OCI-LY7 (cell line): Measurements from ENCODE around the gene RNF150. TPM values are rescaled to one million over a fixed set of nuclear protein-coding genes. Genes with fewer than 3 reads are reported as not detected.

Experiments used
- BruUV-seq: library from RNA; stranded (reverse); fragments of 400-500 nt; replicated peaks from 2 replicates; lab custom pipeline; 2021; lab: Mats Ljungman, UMichigan
- CTCF ChIA-PET: fragments of 300-600 bp; sonication (Branson Sonifier 250); formaldehyde crosslinking; loops from one replicate; lab custom pipeline; 2022; ENCODE audit warnings: antibody characterized with exemption; ENCODE audit not compliant: unreplicated experiment; lab: Charles Lee
- POLR2A ChIA-PET: fragments of 300-600 bp; sonication (Branson Sonifier 250); formaldehyde crosslinking; loops from one replicate; lab custom pipeline; 2022; ENCODE audit warnings: antibody characterized with exemption; lab: Charles Lee
- DNase-seq: peaks from one replicate; pipeline ENCODE4 v3.0.0-alpha.2; 2015; ENCODE audit warnings: low spot score
- H2AFZ ChIP-seq: fragments of 200-600 bp; sonication (generic), shearing (Covaris generic); 2 replicates; pipeline ENCODE4 v1.6.1; 2014; ENCODE audit warnings: mild to moderate bottlenecking, antibody characterized with exemption, low read length, moderate library complexity
- H3K27ac ChIP-seq: fragments of 200-600 bp; sonication (generic); 2 replicates; pipeline ENCODE4 v1.5.1; 2014; ENCODE audit warnings: mixed run types, low read depth, mild to moderate bottlenecking, moderate library complexity, low read length, inconsistent platforms; ENCODE audit not compliant: poor library complexity, severe bottlenecking
- H3K36me3 ChIP-seq: fragments of 200-600 bp; sonication (generic); 2 replicates; pipeline ENCODE4 v1.6.1; 2014; ENCODE audit warnings: mild to moderate bottlenecking, antibody characterized with exemption, low read length, moderate library complexity, mixed read lengths; ENCODE audit not compliant: insufficient read depth
- H3K4me1 ChIP-seq: fragments of 200-600 bp; sonication (generic); 2 replicates; pipeline ENCODE4 v1.5.1; 2014; ENCODE audit warnings: mild to moderate bottlenecking, low read length; ENCODE audit not compliant: insufficient read depth, poor library complexity, severe bottlenecking
- H3K4me2 ChIP-seq: fragments of 200-600 bp; sonication (generic); 2 replicates; pipeline ENCODE4 v1.6.1; 2014; ENCODE audit warnings: mild to moderate bottlenecking, low read length
- H3K4me3 ChIP-seq: fragments of 200-600 bp; sonication (generic); 2 replicates; pipeline ENCODE4 v1.5.1; 2014; ENCODE audit warnings: mild to moderate bottlenecking, low read depth, low read length; ENCODE audit not compliant: poor library complexity, severe bottlenecking
- H3K79me2 ChIP-seq: fragments of 200-600 bp; sonication (generic); 2 replicates; pipeline ENCODE4 v1.6.1; 2016; ENCODE audit warnings: low read depth, mild to moderate bottlenecking, low read length, moderate library complexity, mixed read lengths; ENCODE audit not compliant: insufficient read depth
- H3K9me2 ChIP-seq: fragments of 200-600 bp; sonication (generic); 2 replicates; pipeline ENCODE4 v1.6.1; 2016; ENCODE audit warnings: mild to moderate bottlenecking, low read length, mixed read lengths; ENCODE audit not compliant: insufficient read depth
- H3K9me3 ChIP-seq: fragments of 200-600 bp; sonication (generic); 2 replicates; pipeline ENCODE4 v1.6.1; 2014; ENCODE audit warnings: mild to moderate bottlenecking, mixed run types, low read length, mixed read lengths
- H4K20me1 ChIP-seq: fragments of 200-600 bp; sonication (generic); 2 replicates; pipeline ENCODE4 v1.6.1; 2014; ENCODE audit warnings: mild to moderate bottlenecking, antibody characterized with exemption, low read length, moderate library complexity, mixed read lengths; ENCODE audit not compliant: insufficient read depth
- CTCF ChIP-seq: fragments of 200-600 bp; sonication (generic); conservative IDR thresholded peaks from 2 replicates; pipeline ENCODE4 v1.5.1; 2014; ENCODE audit warnings: mild to moderate bottlenecking, antibody characterized with exemption, low read length, moderate library complexity, mixed read lengths
- EZH2phosphoT487 ChIP-seq: fragments of 200-600 bp; sonication (generic); IDR thresholded peaks from 2 replicates; pipeline ENCODE4 v1.6.1; 2018; ENCODE audit warnings: low read depth, borderline replicate concordance, mild to moderate bottlenecking, mixed run types, antibody characterized with exemption, low read length, moderate library complexity, mixed read lengths
- intact Hi-C: fragments of 100-400 bp; cut with micrococcal nuclease; formaldehyde crosslinking; loops from one replicate; pipeline ENCODE4 v1.10.0; 2022; ENCODE audit not compliant: unreplicated experiment
- total RNA-seq, 2 experiments: library from RNA; depleted of rRNA in 1 of 2; stranded (reverse); fragments of >200 nt in 1 of 2; shearing (Covaris generic) in 1 of 2; gene quantifications; 2 replicates each; pipeline ENCODE4 v1.2.3, GENCODE V29; 2014 to 2022

RNF150 gene
- total RNA-seq, 2 experiments from 2014 or later, result not detected

DNA sequence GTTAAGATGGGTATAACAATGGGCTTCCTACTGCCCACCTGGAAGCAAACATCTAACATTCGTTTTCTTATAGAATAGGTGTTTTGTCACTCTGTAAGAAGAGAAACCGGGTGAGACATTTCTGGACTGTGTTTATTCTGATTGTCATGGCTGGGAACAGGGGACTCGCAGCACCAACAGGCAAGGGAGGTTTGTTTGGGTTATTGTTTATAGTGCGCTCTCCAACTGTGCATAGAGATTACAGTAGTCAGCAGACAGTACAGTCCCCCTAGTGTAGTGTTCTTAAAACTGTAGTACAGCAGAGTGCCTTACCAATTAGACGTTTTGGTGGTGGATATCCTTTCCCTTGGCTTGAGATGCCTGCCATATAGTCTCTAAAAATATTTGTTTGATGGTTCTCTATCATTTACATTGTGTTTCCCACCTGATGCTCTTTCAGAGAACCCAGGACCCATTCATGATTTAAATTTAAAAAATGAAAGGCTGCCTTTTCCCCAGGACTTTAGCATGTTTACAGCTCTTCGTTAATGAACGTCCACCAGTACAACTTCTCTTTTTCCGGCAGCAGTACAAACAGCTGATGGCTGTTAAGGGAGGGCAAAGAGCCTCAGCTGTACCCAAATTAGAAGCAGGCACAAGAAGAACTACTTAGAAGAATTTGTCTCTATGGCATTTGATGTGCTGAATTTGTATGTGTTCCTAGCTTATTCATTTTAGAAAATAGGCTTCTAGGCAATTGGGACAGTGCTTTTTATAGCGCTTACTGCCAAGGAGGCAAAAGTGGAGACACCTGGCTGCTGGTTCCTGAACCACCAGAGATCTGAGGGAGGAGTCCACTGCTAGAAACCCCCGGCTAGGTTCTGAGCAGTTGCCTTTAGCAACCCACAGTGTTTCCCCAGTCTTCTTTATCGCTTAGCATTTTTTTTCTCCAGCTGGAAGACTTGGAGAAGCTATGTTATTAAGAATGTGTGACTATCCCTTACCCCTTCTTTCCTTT, 1.0 kb upstream of the RNF150 start:
- no peaks in the 10 kb centered on the region for H3K4me1 ChIP-seq
- CTCF ChIA-PET, result no interaction called here
- H4K20me1 ChIP-seq, result no peaks in the 10 kb centered on the region
- POLR2A ChIA-PET, result interaction anchor here (0.7 to 1.6 kb wide), 2 partner anchors 23 to 349 kb away, joined by 3 to 4 read pairs; no protein-coding TSS in a partner anchor
- BruUV-seq, result no TSS peak
- no peak overlapping the region for H2AFZ ChIP-seq
- H3K79me2 ChIP-seq, result no peaks in the 10 kb centered on the region
- no peaks in the 10 kb centered on the region for H3K36me3 ChIP-seq
- intact Hi-C loops, result no loop called here
- H3K4me3 ChIP-seq, result no peak overlapping the region
- H3K9me2 ChIP-seq, result no peaks in the 10 kb centered on the region
- no peak overlapping the region for H3K27ac ChIP-seq
- TF ChIP-seq CTCF (no peak), EZH2phosphoT487 (no peak)
- no peak for DNase-seq
- no peak overlapping the region for H3K4me2 ChIP-seq
- H3K9me3 ChIP-seq, result no peaks in the 10 kb centered on the region

GRCh38 chr4:141132709-141133145, 542 bp downstream of the RNF150 start:
- BruUV-seq, result no TSS peak
- ChIA-PET CTCF (no interaction called here), POLR2A (no interaction called here)
- Histone ChIP-seq H4K20me1 (no peaks in the 10 kb centered on the region), H3K36me3 (no peaks in the 10 kb centered on the region), H3K79me2 (no peaks in the 10 kb centered on the region), H3K9me3 (no peaks in the 10 kb centered on the region), H3K4me3 (no peak overlapping the region), H3K9me2 (no peaks in the 10 kb centered on the region), H3K27ac (no peak overlapping the region), H3K4me1 (no peaks in the 10 kb centered on the region), H3K4me2 (no peak overlapping the region), H2AFZ (no peak overlapping the region)
- DNase-seq, result no peak
- intact Hi-C loops, result no loop called here
- TF ChIP-seq EZH2phosphoT487, result no peak
- no peak for TF ChIP-seq CTCF
